LNCaP clone FGC (cell line): Measurements from ENCODE around the gene SMIM28.

Experiments used
- DNase-seq: peaks from one replicate; pipeline ENCODE4 v3.0.0-alpha.2; 2011; ENCODE audit warnings: low read depth
- H3K4me3 ChIP-seq: 2 replicates; pipeline ENCODE4 v1.5.1; 2011; ENCODE audit warnings: mild to moderate bottlenecking, low read depth, low read length, control low read depth
- CTCF ChIP-seq: IDR thresholded peaks from 2 replicates; pipeline ENCODE4 v1.5.1; 2012; ENCODE audit warnings: mild to moderate bottlenecking; ENCODE audit not compliant: control insufficient read depth, insufficient read depth; ENCODE audit errors: extremely low read depth

SMIM28 gene

GRCh38 chr6:138400326-138400725 lies 22.6 kb downstream of the SMIM28 start:
- no peak for DNase-seq
- no peak overlapping the region for H3K4me3 ChIP-seq
- TF ChIP-seq CTCF, result no peak

DNA sequence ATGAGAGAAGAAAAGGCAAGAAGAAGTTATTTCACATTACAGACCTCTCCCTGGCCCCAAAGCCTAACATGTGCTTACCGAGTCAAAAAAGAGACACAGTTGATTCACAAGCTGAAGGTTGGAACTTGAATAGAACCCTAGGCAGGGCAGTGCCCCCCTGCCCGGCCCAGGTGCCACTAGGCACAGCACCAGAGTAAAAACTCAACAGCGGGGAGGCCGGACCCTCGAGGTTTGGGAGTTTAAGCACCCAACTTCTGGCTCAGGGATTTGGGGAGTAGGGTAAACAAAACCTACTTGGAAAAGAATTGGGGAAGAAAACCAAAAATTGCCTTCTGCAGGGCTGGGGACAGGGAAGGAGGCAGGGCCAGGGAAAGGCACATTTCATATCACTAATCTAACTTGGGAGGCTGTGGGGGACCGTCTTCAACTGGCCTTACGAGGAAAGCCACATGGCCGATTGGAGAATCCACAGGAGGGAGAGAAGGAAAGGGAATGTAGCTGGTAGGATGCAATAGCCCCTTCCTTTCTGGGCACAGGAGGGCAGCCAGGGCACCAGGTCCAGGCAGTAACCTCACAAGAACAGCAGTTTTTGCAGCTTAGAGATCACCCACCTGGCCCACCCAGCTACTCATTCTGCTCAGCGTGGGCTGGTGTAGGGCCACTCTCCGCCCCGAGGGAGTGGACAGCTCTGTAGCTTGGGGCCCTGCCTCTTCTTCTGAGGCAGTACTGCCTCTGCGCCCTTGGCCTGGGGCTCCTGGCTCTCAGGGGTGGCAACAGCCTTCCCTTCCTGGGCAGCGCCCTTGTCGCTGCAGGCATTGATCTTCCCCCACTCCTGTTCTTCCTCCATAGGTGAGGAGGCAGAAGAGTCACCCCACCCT lies 24.5 kb downstream of the SMIM28 start:
- no peak for TF ChIP-seq CTCF
- no peak overlapping the region for H3K4me3 ChIP-seq

DNA sequence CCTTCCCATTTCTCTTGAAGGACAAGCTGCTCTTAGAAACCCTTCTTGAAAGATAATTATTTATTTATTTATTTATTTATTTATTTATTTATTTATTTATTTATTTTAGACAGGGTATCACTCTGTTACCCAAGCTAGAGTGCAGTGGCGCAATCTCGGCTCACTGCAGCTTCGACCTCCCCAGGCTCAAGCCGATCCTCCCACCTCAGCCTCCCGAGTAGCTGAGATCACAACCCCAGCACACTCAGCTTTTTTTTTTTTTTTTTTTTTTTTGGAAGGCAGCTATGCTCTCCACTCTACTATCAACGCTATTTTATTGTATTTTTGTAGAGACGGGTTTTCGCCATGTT lies 25.1 kb downstream of the SMIM28 start:
- H3K4me3 ChIP-seq, result no peak overlapping the region
- DNase-seq, result no peak
- TF ChIP-seq CTCF, result no peak

More for the DNA sequence above, 24.5 kb downstream of the SMIM28 start:
- DNase-seq, result no peak

GRCh38 chr6:138403324-138403800 lies 25.7 kb downstream of the SMIM28 start:
- no peak for DNase-seq
- H3K4me3 ChIP-seq, result peak overlapping the region; percentile 90
- no peak for TF ChIP-seq CTCF

DNA sequence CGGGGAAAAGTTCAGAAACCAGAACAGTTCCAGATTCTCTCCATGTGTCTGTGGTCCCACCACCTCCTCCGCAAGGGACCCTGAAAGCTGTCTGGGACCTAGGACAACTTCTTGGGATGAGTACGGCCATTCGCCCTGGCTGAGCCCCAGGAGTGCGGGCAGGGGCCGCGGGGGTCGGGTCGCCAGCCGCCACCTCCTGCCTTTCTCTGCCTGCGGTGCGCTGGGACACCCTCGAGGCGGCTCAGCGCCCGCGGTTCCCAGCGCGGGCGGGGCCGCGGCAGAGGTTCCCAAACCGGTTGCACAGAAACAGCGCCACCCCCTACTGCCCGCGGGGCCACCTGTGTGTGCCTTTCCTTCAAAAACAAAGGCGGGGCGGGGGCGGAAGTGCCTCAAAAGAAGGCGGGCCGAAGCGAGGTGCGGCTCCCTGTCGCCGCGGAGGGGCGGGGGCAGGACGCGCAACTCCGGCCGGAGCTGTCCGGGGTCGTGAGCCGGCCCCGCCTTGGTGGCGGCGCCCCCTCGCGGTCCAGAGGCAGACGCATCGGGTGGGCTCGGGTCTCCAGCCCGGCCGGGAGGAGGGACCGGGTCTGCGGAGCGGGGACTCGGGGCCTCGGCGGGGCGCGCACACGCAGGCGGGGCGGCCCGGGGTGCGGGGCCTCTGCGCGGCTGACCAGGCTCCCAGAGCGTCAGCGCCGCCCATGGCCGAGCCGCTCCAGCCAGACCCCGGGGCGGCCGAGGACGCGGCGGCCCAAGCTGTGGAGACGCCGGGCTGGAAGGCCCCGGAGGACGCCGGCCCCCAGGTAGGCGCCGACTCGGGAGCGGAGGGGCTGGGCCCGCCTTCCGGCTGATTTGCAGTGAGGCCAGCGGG lies 26.3 kb downstream of the SMIM28 start, which contains the start of gene HEBP2:
Gene HEBP2, plus strand, starts transcription at position 423 of the 865 bp plus-strand sequence. Its CDS starts 273 bp downstream, at position 696.
- peak; percentile 83 for DNase-seq
- TF ChIP-seq CTCF, result peak; percentile 55
- H3K4me3 ChIP-seq, result peak within 1 kb of the TSS; percentile 90

GRCh38 chr6:138404666-138405337 lies 27.1 kb downstream of the SMIM28 start:
- TF ChIP-seq CTCF, result no peak
- H3K4me3 ChIP-seq, result peak overlapping the region; percentile 90
- DNase-seq, result no peak
